GM23248 (cell line): Measurements from ENCODE around the gene FTO. TPM values are rescaled to one million over a fixed set of nuclear protein-coding genes. Genes with fewer than 3 reads are reported as not detected.

ENCODE experiments used
- DNase-seq: peaks from one replicate; pipeline ENCODE4 v3.0.0-alpha.2; 2015
- H2AFZ ChIP-seq: fragments of 200-600 bp; sonication (generic); 2 replicates; pipeline ENCODE4 v1.6.1; 2016; ENCODE audit warnings: antibody characterized with exemption
- H3F3A ChIP-seq: fragments of 200-600 bp; sonication (generic); 2 replicates; pipeline ENCODE4 v1.6.1; 2016; ENCODE audit warnings: mild to moderate bottlenecking, antibody characterized with exemption, mixed run types; ENCODE audit not compliant: insufficient read depth
- H3K27ac ChIP-seq: fragments of 200-600 bp; sonication (generic); 2 replicates; pipeline ENCODE4 v1.5.1; 2016; ENCODE audit warnings: mild to moderate bottlenecking
- H3K27me3 ChIP-seq: fragments of 200-600 bp; sonication (generic); replicated peaks from 2 replicates; pipeline ENCODE4 v1.6.1; 2016; ENCODE audit warnings: mild to moderate bottlenecking; ENCODE audit not compliant: insufficient read depth
- H3K36me3 ChIP-seq: fragments of 200-600 bp; sonication (generic); 2 replicates; pipeline ENCODE4 v1.6.1; 2016; ENCODE audit warnings: low read depth, mild to moderate bottlenecking
- H3K4me1 ChIP-seq: fragments of 200-600 bp; sonication (generic); 2 replicates; pipeline ENCODE4 v1.6.1; 2016; ENCODE audit warnings: mild to moderate bottlenecking; ENCODE audit not compliant: insufficient read depth
- H3K4me2 ChIP-seq: fragments of 200-600 bp; sonication (generic); one replicate; pipeline ENCODE4 v1.6.1; 2016; ENCODE audit warnings: mild to moderate bottlenecking; ENCODE audit not compliant: unreplicated experiment
- H3K4me3 ChIP-seq: fragments of 200-600 bp; sonication (generic); 2 replicates; pipeline ENCODE4 v1.5.1; 2016; ENCODE audit warnings: mild to moderate bottlenecking
- H3K79me2 ChIP-seq: fragments of 200-600 bp; sonication (generic); 2 replicates; pipeline ENCODE4 v1.6.1; 2016; ENCODE audit warnings: mild to moderate bottlenecking; ENCODE audit not compliant: insufficient read depth
- H3K9ac ChIP-seq: fragments of 200-600 bp; sonication (generic); 2 replicates; pipeline ENCODE4 v1.6.1; 2016; ENCODE audit warnings: mild to moderate bottlenecking
- H3K9me2 ChIP-seq: fragments of 200-600 bp; sonication (generic); 2 replicates; pipeline ENCODE4 v1.6.1; 2016; ENCODE audit warnings: mixed run types, mild to moderate bottlenecking, moderate library complexity; ENCODE audit not compliant: insufficient read depth
- H3K9me3 ChIP-seq: fragments of 200-600 bp; sonication (generic); one replicate; pipeline ENCODE4 v1.6.1; 2017; ENCODE audit warnings: low read depth
- H4K20me1 ChIP-seq: fragments of 200-600 bp; sonication (generic); 2 replicates; pipeline ENCODE4 v1.6.0; 2016; ENCODE audit not compliant: insufficient read depth
- EZH2 ChIP-seq: fragments of 200-600 bp; sonication (generic); IDR thresholded peaks from 2 replicates; pipeline ENCODE4 v1.6.1; 2018; ENCODE audit warnings: antibody characterized with exemption, mild to moderate bottlenecking; ENCODE audit not compliant: insufficient read depth, poor library complexity, severe bottlenecking
- EZH2phosphoT487 ChIP-seq: fragments of 200-600 bp; sonication (generic); IDR thresholded peaks from 2 replicates; pipeline ENCODE4 v1.6.1; 2018; ENCODE audit warnings: antibody characterized with exemption, moderate library complexity, mild to moderate bottlenecking, low read depth; ENCODE audit not compliant: insufficient read depth
- WGBS, 2 experiments: methylation state at CpG; one replicate each; pipeline ENCODE4 v1.1.6; 2015 to 2017; ENCODE audit warnings: low lambda C conversion rate in 2 of 2, low coverage in 1 of 2; ENCODE audit errors: missing lambda C conversion rate in 2 of 2; 5-methylcytosine and 5-hydroxymethylcytosine counted together
- in situ Hi-C: fragments of 300-500 bp; cut with MboI; formaldehyde crosslinking; loops from 2 replicates; pipeline ENCODE4 v1.15.0; 2020
- polyA plus RNA-seq: library from polyadenylated mRNA; unstranded; fragments of >200 nt; fragmentation: Nextera tagmentation; extraction: Ambion mirVana; gene quantifications from 2 replicates; pipeline ENCODE4 v1.2.1, GENCODE V29; 2016
- total RNA-seq: library from RNA; depleted of rRNA; stranded (reverse); fragments of >200 nt; shearing (Covaris generic); gene quantifications from 2 replicates; pipeline ENCODE4 v1.2.3, GENCODE V29; 2014

FTO gene
- total and polyA plus RNA-seq, 2 experiments from 2014 or later, result 85.3 to 99.2 TPM

DNA sequence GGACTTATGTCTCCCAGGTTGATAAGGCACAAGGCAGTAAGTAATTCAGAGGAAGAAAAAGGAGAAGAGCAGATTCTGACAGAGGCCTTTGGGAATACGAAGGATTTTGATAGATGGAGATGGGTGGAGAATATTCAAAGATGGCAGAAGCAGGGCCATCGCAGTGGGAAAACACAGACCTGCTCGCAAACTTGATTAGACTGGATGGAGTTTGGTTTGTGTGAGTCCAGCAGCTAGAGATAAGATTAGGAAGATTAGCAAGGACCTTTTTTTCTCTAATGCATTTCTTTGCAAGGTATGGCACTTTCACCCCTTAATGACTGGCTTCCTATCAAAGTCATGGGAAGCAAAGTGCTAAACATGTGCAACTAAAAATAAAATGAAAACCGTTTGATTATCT is 196.7 kb downstream of the FTO start:
- in situ Hi-C loops, result no loop called here
- no peak overlapping the region for H3K27ac ChIP-seq
- no peak overlapping the region for H3K9ac ChIP-seq
- no peaks in the 10 kb centered on the region for H3K9me3 ChIP-seq
- no peak for DNase-seq
- WGBS, 2 experiments, result 98% methylated on average over 4 of the region's 4 CpGs
- no peaks in the 10 kb centered on the region for H3F3A ChIP-seq
- no peaks in the 10 kb centered on the region for H3K79me2 ChIP-seq
- no peak overlapping the region for H2AFZ ChIP-seq
- H4K20me1 ChIP-seq, result no peaks in the 10 kb centered on the region; the same call in 1 of the 2 replicates
- H3K9me2 ChIP-seq, result no peaks in the 10 kb centered on the region
- H3K4me3 ChIP-seq, result no peak overlapping the region
- TF ChIP-seq EZH2phosphoT487 (no peak), EZH2 (no peak)
- H3K4me1 ChIP-seq, result peaks cover 9% of the 10 kb centered on the region
- H3K27me3 ChIP-seq, result no peaks in the 10 kb centered on the region
- no peak overlapping the region for H3K4me2 ChIP-seq
- H3K36me3 ChIP-seq, result no peaks in the 10 kb centered on the region

DNA sequence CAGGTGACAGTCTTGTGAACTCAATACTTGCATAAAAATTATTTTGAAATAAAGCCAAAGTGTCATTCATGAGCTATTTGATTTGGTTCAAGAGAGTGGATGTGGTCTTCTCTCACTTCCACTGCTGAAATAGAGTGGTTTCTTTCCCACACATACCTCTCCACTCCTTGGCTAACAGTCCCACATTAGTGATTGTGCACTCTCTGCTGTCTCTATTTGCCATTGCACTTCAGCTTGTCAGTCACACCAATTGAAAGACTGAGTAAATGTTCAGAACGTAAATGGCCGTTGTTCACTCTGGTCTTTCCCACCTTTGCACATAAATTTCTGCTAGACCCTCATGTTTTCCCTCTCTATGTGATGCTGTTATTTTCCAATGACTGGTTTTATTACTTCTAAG is 197.5 kb downstream of the FTO start:
- H3K4me1 ChIP-seq, result peaks cover 9% of the 10 kb centered on the region
- TF ChIP-seq EZH2phosphoT487, result no peak
- no peak for TF ChIP-seq EZH2
- DNase-seq, result no peak
- H3F3A ChIP-seq, result no peaks in the 10 kb centered on the region
- no peak overlapping the region for H3K4me2 ChIP-seq
- H3K27me3 ChIP-seq, result no peaks in the 10 kb centered on the region
- no peak overlapping the region for H3K4me3 ChIP-seq
- H3K79me2 ChIP-seq, result no peaks in the 10 kb centered on the region
- H3K9ac ChIP-seq, result no peak overlapping the region
- in situ Hi-C loops, result no loop called here
- 85 to 90% methylated on average over 2 of the region's 2 CpGs for WGBS, 2 experiments
- H3K9me2 ChIP-seq, result no peaks in the 10 kb centered on the region
- H4K20me1 ChIP-seq, result no peaks in the 10 kb centered on the region; the same call in 1 of the 2 replicates
- no peaks in the 10 kb centered on the region for H3K9me3 ChIP-seq
- no peak overlapping the region for H3K27ac ChIP-seq
- H3K36me3 ChIP-seq, result no peaks in the 10 kb centered on the region
- no peak overlapping the region for H2AFZ ChIP-seq

DNA sequence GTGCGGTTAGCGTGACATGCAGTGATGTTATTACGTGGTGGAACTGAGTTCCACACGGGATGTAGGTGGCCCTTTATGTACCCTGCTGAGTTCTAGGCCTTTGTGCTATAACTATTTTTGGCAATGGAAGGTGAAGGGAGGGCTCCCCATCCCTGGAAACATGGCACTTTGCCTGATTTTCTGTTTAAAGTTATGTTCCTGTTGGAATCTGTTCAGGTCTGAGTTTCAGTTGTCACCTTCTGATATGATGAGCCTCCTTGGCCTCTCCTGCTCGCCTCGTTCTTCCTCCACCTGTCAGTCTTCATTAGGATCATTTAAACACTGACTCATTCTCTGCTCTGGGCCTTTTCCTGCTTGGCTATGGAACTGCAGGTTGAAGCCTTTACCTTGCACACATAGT is 200.6 kb downstream of the FTO start:
- no peaks in the 10 kb centered on the region for H3K9me3 ChIP-seq
- in situ Hi-C loops, result no loop called here
- no peaks in the 10 kb centered on the region for H3K79me2 ChIP-seq
- no peak overlapping the region for H2AFZ ChIP-seq
- H4K20me1 ChIP-seq, result no peaks in the 10 kb centered on the region; the same call in 1 of the 2 replicates
- 98 to 100% methylated on average over 6 of the region's 6 CpGs for WGBS, 2 experiments
- H3K4me3 ChIP-seq, result no peak overlapping the region
- H3K9me2 ChIP-seq, result no peaks in the 10 kb centered on the region
- DNase-seq, result no peak
- TF ChIP-seq EZH2 (no peak), EZH2phosphoT487 (no peak)
- H3F3A ChIP-seq, result no peaks in the 10 kb centered on the region
- H3K4me2 ChIP-seq, result no peak overlapping the region
- no peak overlapping the region for H3K27ac ChIP-seq
- no peaks in the 10 kb centered on the region for H3K4me1 ChIP-seq
- no peaks in the 10 kb centered on the region for H3K36me3 ChIP-seq
- no peak overlapping the region for H3K9ac ChIP-seq
- H3K27me3 ChIP-seq, result no peaks in the 10 kb centered on the region

DNA sequence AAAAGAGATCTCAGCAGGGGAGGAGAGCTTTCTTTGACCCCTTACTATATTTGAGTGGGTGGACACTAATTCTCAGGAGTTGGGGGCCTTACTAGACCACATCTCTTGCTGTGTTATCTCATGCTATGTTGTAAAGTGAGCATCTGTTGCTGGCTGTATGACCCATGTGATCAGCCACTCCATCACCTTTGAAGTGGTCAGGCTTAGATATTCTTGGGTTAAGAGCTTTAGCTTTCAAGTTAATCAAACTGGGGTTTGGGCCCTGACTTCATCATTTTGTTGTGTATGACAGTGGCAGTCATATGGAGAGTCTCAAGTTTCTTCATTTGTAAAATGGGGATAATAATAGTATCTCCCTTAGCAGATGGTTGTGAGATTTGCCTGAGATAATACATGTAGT is 201.1 kb downstream of the FTO start:
- TF ChIP-seq EZH2phosphoT487 (no peak), EZH2 (no peak)
- Histone ChIP-seq H3F3A (no peaks in the 10 kb centered on the region), H3K9me2 (no peaks in the 10 kb centered on the region), H3K27me3 (no peaks in the 10 kb centered on the region), H3K4me2 (no peak overlapping the region), H3K9ac (no peak overlapping the region), H3K27ac (no peak overlapping the region), H3K79me2 (no peaks in the 10 kb centered on the region), H3K36me3 (no peaks in the 10 kb centered on the region), H4K20me1 (no peaks in the 10 kb centered on the region; the same call in 1 of the 2 replicates), H3K4me3 (no peak overlapping the region), H3K4me1 (no peaks in the 10 kb centered on the region), H3K9me3 (no peaks in the 10 kb centered on the region), H2AFZ (no peak overlapping the region)
- no peak for DNase-seq
- in situ Hi-C loops, result no loop called here

DNA sequence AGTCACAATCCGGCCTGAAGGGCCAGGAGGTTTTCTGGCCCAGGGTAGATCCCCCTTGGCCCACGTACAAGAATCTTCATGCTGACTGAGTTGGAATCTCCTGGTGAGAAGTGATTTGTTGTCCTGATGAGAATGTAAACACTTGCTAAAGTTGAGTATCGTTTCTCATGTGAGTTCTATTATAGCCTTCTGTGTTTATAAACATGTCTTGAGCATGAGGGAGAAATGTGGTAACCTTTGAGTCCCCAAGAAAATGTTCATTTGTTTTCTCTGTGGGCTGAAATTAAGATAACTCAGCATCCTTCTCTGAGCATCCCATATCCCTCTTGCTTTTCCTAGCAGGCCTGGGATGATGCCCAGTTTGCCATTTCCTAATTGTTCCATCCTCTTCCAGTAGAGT is 204.8 kb downstream of the FTO start:
- Histone ChIP-seq H3F3A (peaks cover 21% of the 10 kb centered on the region), H2AFZ (no peak overlapping the region), H4K20me1 (no peaks in the 10 kb centered on the region; the same call in 1 of the 2 replicates), H3K9ac (no peak overlapping the region), H3K27me3 (no peaks in the 10 kb centered on the region), H3K4me2 (no peak overlapping the region), H3K4me1 (peaks cover 14% of the 10 kb centered on the region), H3K4me3 (no peak overlapping the region), H3K9me2 (no peaks in the 10 kb centered on the region), H3K27ac (no peak overlapping the region), H3K79me2 (no peaks in the 10 kb centered on the region), H3K9me3 (no peaks in the 10 kb centered on the region), H3K36me3 (no peaks in the 10 kb centered on the region)
- WGBS, 2 experiments, result 62 to 66% methylated on average over 3 of the region's 3 CpGs
- in situ Hi-C loops, result no loop called here
- TF ChIP-seq EZH2 (no peak), EZH2phosphoT487 (no peak)
- no peak for DNase-seq
